GM04504 (cell line): ENCODE results near the gene MCM9.

ENCODE experiments used
- DNase-seq: peaks from one replicate; pipeline ENCODE4 v3.0.0-alpha.2; 2012; ENCODE audit warnings: low read depth

Gene MCM9

DNA sequence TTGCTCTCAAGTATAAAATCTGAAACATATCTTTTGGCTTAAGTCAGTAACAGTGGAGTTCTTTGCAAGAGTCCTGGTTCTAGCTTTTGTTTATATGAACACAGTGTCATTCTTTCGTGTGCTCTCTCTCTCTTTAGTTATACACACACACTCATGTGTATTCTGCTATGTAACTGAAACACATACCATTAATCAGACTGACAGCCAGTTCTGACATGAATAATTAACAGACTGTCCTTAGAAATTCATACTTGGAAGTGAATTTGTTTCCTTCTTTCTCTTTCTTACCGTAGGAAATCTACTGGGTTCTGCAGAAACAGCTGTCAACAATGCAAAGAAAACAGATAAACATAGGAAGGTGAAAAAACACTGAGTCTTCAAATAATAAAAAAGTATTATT, 2.5 kb downstream of the MCM9 start:
- no peak for DNase-seq

DNA sequence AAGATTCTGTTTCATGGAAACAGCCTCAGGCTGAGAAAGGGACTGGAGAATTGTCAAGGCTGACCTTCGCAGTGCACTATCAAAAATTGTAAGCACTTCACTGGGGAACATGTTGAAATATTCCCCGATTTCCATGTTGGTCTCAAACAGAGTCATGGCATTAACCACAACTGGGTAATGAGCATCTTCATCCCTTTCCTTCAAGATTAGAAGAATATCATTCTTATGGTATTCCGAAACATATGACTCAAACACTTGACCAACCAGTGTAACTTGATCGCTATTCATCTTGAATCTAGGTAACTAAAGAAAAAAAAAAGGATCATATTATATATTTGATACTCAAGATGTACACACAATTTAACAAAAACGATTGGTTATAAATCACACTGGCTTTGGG, 3.5 kb downstream of the MCM9 start:
- DNase-seq = no peak

DNA sequence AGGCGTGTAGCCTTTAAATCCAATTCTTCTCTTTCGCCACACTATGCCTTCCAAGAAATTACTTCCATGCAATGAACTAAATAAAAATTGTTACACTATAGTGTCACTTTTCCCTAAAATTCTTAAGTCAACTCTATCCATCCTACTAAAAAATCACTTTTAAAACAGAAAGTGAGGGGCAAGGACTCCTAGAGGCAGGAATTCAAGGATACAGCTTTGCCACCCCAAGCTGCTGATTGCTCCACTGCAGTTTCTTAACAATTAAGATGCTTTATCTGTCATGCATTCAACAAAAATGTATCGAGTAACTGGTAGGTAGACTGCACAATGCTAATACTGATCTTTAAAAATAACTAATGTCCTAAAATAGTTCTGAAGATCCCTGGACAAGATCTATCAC, 4.3 kb downstream of the MCM9 start:
- DNase-seq = no peak

DNA sequence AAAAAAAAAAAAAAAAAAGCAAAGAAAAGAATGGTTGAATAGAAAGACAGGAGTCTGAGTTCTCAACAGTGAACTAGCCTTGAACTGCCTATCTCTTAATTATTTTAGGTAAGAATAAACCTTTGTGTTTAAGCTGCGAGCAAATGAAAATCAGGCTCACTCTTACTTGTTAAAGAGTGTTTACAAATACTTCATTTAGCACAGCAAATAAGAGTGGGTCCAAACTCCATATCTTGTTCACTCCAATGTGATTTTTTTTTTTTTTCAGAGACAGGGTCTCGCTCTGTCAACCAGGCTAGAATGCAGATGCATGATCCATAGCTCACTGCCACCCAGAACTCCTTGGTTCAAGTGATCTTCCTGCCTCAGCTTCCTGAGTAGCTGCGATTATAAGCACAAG, 11.9 kb downstream of the MCM9 start:
- DNase-seq = no peak

DNA sequence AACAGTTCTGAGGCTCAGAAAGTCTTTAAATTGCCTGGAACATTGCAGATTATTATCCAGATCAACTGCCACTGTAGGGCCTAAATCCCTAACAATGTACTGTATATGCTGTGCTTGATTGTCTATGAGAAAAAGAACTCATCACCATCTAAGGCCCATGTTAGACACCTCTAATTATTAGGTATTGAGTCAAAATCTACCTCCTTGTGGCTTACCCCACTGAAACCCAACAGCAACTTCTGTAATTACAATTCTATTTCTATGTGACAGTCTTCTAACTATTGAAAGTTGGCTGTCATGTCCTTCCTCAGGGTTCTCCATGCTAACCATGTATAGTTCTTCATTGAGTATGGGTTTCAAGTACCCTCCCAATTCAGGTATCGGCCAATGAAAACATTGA, 13.9 kb downstream of the MCM9 start:
- DNase-seq = no peak

DNA sequence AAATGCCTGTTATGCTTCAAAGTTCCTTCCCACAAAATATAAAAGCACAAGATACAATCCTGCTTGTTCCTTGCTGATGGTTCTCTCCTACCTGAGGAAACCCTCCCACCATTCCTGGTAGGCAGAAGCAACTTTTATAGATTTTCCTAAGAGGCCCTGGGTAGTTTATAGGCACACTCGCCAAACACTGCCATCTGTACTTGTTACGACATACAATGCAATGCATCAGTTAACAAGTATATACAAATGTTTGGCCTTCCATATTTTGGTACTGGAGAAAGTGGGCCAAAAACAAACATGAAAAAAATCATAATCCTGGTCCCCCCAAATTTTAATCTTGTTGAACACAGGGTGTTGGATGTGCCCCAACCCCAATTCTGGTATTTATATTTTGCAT, 16.6 kb downstream of the MCM9 start:
- no peak for DNase-seq

DNA sequence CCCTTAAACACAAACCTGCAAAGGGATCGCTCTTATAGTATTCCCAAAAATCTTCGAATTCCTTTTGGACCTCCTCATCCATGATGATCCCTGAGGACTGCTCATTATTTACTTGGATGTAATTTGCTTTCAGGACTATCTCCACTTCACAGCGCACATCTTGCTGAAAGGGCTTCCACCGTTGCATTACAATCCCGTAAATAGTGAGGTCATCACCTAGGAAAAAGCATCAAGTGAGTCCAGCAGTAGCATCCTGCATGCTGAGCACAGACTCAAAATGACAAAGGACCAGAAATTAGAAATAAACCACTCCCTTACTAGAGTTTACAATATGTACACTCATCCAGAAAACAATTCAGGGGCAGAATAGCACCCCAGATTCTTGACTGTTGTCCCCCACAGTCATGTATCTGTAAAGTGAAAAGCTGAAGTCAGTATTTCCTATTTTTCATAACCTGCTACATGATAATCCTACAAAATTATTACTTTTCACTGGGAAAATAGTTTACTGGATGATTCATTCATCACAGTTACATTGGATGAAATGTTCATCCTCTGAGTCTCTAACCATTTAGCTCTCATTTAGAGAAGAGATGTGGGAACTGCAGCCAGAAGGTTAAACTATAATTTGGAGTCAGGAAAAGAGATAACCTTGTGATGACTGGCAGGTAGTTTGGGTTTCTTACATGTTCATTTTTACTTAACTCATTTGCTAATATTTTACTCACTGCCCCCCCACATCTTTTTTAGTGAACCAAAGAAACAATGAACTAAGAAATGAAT, 17.2 kb downstream of the MCM9 start:
- DNase-seq = no peak

DNA sequence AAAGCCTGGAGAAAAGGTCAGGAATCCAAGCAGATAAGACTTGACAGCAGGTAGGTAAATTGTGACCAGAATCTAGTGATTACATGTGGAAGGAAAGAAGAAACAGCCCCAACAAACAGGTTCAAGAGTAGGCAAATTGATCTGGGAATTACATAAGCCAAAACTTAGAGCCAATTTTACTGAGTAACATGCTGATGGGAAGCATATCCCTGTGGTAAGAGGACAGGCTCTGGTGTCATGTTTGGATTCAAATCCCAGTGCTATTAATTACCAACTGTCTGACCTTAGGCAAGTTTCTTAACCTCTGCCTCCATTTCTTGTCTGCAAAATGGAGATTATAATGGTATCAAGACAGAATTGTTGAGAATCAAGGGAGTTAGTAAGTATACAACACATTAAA, 20.4 kb downstream of the MCM9 start:
- DNase-seq = no peak

DNA sequence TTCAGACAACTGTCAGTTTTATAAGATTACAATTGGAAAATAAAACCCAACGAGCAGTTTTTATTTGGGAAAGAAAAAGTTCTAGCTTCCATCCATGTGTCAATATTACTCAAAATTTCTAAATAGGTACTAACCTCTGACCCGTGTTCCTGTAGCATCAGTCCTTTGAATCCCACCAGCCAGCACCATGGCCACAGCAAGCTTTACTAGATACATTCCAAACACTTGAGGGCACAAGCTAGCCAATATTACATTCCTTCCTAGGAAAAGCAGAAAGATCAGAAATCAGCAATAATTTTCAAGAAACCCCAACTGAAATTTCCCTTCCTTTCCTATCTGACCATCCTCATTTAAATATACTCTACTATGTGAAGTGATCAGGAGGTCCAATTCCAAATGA, 21.8 kb downstream of the MCM9 start:
- DNase-seq = no peak

DNA sequence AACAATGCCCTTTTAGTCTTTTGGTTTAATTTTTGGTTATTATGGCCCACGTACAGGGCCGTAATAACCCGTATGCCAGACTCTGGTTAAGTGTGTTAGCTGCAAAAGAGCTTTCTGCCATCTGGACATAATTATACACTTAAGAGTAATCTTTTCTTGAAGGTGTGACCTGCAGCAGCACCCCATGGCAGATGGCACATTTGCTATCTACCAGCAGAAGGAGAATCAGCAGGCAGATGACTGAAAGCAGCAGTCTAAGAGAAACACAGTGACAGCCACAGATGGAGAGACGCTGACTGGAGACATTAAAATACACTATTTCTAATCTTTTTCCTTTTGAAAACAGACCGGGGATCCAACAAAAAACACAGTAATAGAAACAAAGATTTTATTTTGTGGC, 22.3 kb downstream of the MCM9 start:
- DNase-seq = no peak

DNA sequence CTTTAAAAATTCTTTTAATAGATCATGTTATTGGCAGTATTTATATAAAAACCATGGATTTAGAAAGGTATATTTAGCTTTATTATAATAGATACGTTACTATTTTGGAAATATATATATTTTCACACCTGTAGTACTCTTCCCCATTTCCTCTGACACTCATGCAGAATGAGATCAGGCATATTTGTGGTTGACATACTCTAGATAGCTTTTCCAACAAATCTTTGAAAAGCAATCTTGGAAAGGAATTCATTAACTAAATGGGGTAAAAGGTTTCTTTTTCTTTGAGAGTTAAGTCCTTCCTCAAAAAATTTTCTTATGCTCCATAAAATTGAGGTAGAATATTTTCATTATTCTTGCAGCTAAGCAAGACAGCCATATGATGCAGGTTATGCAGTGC, 26.5 kb downstream of the MCM9 start:
- DNase-seq = no peak

DNA sequence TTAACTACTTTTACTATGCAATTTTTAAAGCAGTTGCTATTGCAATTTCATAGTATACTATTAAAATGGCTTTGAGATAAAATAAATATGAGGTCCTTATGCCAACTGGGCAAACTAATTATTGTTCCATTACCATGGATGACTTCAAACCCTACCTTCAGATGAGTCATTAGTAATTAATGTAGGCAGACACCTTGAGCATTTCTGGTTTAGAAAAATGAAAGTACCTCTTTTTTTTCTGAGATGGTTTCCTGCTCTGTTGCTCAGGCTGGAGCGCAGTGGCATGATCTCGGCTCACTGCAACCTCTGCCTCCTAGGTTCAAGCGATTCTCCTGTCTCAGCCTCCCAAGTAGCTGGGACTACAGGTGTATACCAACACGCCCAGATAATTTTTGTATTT, 29.1 kb downstream of the MCM9 start:
- DNase-seq = no peak

DNA sequence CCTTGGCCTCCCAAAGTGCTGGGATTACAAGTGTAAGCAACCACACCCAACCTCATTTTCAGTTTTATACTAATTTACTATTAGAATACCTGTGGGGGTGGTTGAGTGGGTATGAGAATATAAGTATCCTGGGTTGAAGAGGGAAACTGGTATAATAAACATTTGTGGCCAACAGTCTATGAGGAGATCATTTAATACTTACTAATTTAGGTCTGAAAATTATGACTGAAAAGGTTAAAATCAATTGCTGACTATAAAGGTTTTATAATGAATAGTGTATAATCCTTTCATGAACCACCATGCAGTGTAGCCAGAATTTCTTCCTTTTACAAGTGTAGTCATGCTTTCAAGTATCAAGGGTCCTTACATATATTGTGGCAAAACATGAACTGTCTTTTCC, 29.9 kb downstream of the MCM9 start:
- DNase-seq = no peak

DNA sequence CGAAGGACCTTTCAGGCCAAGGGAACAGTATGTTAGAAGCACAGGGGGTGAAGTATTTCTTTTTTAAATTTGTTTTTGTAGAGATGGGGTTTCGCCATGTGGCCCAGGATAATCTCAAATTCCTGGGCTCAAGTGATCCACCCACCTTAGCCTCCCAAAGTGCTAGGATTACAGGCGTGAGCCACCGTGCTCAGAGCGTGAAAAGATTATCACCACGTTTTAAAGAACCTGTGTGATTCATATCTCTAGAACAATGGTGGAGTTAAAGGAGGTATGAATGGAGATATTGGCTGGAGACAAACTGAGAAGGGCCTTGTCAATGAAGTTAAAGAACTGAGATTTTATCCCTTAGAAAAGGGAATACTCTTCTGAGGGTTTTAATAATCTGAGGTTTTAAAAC, 31.3 kb downstream of the MCM9 start:
- DNase-seq = no peak

DNA sequence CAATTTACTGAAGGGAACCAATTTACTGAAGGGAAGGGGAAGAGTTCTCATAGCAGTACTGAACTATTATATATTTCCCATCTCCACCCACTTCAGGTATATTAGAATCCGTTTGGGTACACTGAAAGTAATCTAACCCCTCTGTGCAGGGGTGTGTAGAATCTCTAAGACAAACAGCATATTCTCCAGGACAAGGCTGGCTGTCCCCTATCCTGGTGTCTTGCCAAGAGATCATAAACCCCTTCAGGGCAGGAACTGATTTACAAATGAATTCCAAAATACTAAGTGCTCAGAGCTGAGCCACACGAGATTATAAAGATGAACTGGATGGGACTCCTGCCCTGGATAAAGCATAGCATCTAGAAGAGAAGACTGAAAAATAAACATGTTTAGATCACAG, 31.8 kb downstream of the MCM9 start:
- no peak for DNase-seq

DNA sequence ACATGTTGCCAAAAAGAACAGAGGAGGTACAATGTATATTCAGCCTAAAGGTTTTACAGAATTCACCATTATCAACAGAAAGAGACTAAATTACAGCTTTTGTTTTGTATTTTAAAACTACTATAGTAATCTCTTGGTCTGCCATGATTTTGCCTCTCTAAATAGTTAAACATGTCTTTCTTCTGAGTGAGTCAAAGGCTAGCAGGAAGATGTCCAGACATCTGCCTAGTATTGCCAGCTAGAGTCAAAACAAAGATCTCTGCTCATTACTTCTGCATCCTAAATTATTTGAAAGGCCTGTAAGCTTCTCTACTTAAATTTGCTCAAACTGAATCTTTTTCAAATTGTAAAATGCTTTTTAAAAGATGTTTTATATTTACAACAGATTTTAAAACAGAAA, 32.2 kb downstream of the MCM9 start:
- no peak for DNase-seq

DNA sequence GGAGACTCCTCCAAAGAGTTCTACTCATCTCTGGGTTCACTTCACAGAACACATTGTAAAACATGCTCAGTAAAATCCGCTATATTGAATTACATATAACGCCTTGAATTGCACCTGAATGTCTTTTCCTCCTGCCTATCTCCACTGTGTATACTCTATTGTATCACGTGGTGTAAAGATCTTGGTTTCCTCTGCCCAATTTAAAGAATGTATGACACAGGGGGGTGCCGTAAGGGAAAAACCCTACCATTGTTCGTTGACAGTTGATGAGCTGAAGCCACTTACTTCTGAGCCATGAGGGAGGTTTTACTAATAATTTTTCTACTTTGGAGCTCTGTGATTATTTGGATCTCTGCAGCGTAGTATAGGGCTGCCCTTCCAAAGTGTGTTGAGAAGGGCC, 35.0 kb downstream of the MCM9 start:
- no peak for DNase-seq

DNA sequence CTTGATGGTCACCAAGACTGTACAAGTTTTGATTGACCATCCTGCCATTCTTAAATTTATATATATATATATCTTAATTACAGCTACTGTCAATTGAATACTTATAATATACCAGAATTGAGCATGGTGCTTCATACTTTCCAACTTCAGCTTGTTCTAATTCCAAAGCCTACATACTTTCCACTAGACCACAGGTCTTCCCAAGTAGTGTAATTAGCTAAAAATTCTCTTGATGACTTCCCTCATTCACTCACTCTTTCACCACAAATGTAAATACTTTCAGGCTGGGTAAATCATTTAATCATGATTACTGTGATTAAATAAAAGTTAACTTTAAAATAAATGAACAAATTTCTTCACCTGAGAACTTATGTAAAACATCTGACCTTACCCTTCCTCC, 37.6 kb downstream of the MCM9 start:
- DNase-seq = no peak

DNA sequence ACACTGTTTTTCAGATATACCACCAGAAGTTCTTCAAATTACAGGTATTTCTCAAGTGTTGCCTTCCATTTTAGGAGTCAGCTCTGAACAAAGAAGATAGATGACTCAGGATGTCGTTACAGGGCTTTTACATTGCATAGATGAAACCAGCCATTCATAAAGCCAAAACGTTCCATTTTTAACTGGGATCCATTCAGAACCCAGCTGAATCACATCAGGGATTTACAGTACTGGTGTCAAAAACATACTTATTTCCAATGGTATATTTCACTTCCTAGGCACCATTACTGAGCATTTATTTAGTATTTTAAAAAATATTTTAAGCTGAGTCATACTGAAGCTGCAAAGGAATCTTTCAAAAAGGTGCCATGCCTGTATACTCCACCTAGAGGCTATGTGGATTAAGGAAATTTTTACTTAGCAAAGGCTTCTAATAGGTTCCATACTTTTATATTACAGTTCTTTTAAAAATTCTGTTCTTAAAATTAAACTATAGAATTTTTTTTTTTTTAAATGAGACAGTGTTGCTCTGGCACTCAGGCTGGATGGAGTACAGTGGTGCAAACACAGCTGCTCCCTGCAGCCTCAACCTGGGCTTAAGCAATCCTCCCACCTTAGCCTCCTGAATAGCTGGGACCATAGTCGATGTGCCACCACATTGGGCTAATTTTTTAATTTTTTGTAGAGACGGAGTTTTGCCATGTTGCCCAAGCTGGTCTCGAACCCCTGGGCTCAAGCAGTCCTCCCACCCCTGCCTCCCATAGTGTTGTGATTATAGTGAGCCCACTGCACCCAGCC, 38.4 kb downstream of the MCM9 start:
- DNase-seq = no peak

DNA sequence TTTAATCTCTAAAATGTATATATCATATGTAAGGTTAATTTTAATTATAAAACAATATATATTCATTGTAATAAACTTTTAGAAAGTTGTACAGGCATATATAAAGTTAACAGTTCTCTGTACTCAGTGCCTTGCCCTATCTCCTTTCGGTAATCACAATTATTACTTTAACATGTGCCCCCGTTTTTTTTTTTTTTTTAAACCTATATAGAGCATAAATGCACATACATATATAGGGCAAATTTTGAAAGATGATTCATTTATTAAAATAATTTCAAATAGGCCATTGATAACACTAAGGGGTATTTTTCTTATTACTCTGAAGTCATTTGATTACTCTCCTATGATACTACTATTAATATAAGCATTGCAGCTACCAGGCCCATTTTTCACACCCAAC, 39.1 kb downstream of the MCM9 start:
- DNase-seq = no peak

DNA sequence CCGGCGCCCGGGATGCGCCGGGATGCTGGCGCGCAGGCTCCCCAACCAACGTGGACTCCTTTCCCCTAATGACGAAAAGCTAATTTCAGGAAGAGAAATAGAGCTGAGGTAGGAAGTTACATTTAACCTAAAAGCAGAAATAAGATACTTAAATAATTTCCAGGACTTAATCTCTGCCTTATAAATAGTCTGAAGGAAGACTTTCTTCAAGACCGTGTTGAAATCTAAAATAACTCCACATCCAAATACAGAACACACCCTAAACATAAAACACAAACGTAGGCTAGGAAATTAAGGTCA, 39.7 kb downstream of the MCM9 start:
- DNase-seq = no peak

DNA sequence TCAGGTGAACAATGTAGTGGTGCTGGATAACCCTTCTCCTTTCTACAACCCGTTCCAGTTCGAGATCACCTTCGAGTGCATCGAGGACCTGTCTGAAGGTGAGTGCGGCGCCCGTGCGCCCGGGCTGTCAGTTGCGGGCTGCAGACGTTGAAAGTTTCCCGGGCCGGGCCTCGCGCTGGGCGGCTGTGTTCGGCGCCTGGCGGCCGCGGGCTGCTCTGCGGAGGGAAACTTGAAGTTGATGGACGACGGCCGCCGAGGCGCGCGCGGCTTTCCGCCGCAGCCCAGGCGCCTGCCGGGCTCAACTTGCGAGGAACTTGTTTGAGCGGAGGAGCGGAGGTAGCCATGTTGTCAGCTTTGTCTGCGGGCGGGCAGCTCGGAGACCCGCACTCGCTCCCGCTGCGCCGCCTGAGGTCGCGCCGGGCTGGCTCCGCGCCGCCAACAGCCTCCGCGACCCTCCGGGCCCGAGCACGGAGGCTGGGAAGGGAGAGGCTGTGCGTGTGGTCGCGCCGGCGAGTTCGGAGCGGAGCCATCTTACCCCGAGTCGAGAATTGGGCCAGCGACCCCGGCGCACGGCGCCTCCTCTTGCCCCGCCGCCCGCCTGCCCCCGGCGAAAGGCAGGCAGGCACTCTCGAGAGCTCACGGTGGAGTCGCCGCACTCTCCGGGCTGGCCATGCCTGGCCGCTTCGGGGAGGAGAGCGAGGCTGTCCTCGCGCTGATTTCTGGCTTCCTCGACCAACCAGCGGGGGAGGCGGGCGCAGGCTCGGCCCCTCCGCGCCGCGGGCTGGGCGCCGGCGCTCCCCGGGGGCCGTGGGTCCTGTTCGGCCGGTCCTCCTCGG, 40.3 kb downstream of the MCM9 start:
- DNase-seq = peak; percentile 58

DNA sequence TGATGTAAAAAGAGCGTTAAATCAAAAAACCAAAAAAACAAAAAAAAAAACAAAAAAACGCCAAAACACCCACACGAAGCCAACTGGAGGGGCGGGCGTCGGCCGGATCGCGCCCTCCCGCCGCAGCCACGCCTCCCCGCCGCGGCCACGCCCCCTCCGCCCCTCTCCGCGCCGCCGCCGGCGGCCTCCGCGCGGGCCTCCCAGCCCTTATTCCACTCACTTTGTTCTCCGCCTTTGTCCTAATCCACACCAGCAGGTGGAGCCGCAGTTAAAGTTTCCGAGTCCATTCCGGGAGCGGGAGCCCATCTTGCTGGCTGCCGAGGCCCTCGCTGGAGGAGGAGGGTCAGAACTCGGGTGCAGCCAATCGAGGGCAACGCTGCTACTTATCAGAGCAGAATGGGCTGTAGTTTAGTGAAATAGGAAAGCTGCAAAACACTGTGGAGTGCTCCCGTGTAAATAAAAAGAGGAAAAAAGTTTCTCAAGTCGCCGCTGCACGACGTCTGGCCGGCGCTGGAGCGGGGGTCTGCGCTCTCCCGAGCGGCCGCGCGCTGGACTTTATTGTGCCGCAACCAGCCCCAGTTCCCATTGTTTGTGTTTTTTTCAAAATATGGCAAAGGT, 41.0 kb downstream of the MCM9 start, which contains the start of gene ASF1A:
Gene ASF1A, plus strand, starts transcription at position 346 of the 618 bp plus-strand sequence. Its CDS starts 262 bp downstream, at position 608.
- peak; percentile 97 for DNase-seq
